ENCODE measurements around the gene GET4. TPM values are rescaled to one million over a fixed set of nuclear protein-coding genes. Genes with fewer than 3 reads are reported as not detected.

The GET4 gene
- total and polyA plus RNA-seq, 2 of the 4 experiments (the other 2 are of a cell fraction): 11.3 to 30.9 TPM

- no peak overlapping the region for H2BK15ac ChIP-seq (ENCODE audit: low read depth, low read length)
- intact Hi-C loops (cut with micrococcal nuclease): no loop called here
- peaks cover 2% of the 10 kb centered on the region for H3K4me1 ChIP-seq (ENCODE audit: control insufficient read depth, insufficient read depth, low read length)
- no peaks in the 10 kb centered on the region for H3K9me1 ChIP-seq (ENCODE audit: insufficient read depth, low read length)
- POLR2A ChIA-PET (ENCODE audit: unreplicated experiment): no interaction called here
- no peak overlapping the region for H3K14ac ChIP-seq (replicated peaks; ENCODE audit: low read depth, low read length)
- no peak overlapping the region for H3K4ac ChIP-seq (ENCODE audit: low read depth, low read length)
- H3K9me3 ChIP-seq (ENCODE audit: control insufficient read depth, insufficient read depth, low read length): no peaks in the 10 kb centered on the region
- no peak overlapping the region for H2BK5ac ChIP-seq (ENCODE audit: low read depth, low read length, poor library complexity, severe bottlenecking)
- WGBS, 2 experiments (ENCODE audit: extremely low coverage in 2 of 2, insufficient read length in 1 of 2): 80% methylated on average over 15 of the region's 21 CpGs; no CpG with 5 or more reads in 1 of the 2 experiments
- H3K9ac ChIP-seq (ENCODE audit: low read depth, low read length): no peak overlapping the region
- ATAC-seq (ENCODE audit: low read depth): no peak
- H2BK120ac ChIP-seq (ENCODE audit: low read depth, low read length): no peak overlapping the region
- no peak overlapping the region for H4K8ac ChIP-seq (ENCODE audit: low read depth in 2 of 2, low read length in 2 of 2)
- TF ChIP-seq MAFK (IDR thresholded peaks at IDR 0.05; ENCODE audit: low read depth, low read length) (no peak), RCOR1 (IDR thresholded peaks at IDR 0.05; ENCODE audit: insufficient replicate concordance, low read length) (no peak), FOS (IDR thresholded peaks at IDR 0.05; ENCODE audit: low read depth, low read length) (no peak), CEBPB (IDR thresholded peaks at IDR 0.05; ENCODE audit: low read depth, low read length) (no peak), NFE2L2 (IDR thresholded peaks at IDR 0.05; ENCODE audit: low read depth, low read length) (no peak)
- no peaks in the 10 kb centered on the region for H3K79me1 ChIP-seq (ENCODE audit: low read depth in 1 of 2, low read length in 2 of 2)
- dilution Hi-C loops (cut with HindIII; ENCODE audit: low sequenced_read_pairs, unreplicated experiment): no loop called here
- H3K36me3 ChIP-seq (ENCODE audit: control insufficient read depth, insufficient read depth, low read length): no peaks in the 10 kb centered on the region
- no peak overlapping the region for H2AFZ ChIP-seq (replicated peaks; ENCODE audit: low read length, poor library complexity)
- no peak overlapping the region for H3K56ac ChIP-seq (ENCODE audit: extremely low read depth, insufficient read depth, low read length)
- no peak overlapping the region for H2AK5ac ChIP-seq (ENCODE audit: low read depth, low read length)
- no TSS peak for BruUV-seq (replicated peaks)
- no peaks in the 10 kb centered on the region for H3K27me3 ChIP-seq (ENCODE audit: control insufficient read depth, insufficient read depth, low read length)
- CTCF ChIA-PET: no interaction called here
- H4K20me1 ChIP-seq (ENCODE audit: insufficient read depth, low read length): no peaks in the 10 kb centered on the region
- no peak overlapping the region for H3K18ac ChIP-seq (ENCODE audit: low read depth, low read length)
- H2BK20ac ChIP-seq (ENCODE audit: low read depth, low read length): no peak overlapping the region
- H4K5ac ChIP-seq (ENCODE audit: low read depth, low read length): no peak overlapping the region
- in situ Hi-C loops (cut with MboI; ENCODE audit: low sequenced_read_pairs): no loop called here
- no peak overlapping the region for H3K4me2 ChIP-seq (ENCODE audit: low read depth, low read length)
- H3K4me3 ChIP-seq (ENCODE audit: insufficient read depth, low read depth, low read length): no peak overlapping the region
- no peak for DNase-seq
- no peak overlapping the region for H2AK9ac ChIP-seq (replicated peaks; ENCODE audit: low read depth, low read length, poor library complexity)
- H4K91ac ChIP-seq (ENCODE audit: insufficient read depth, low read depth, low read length): no peak overlapping the region
- no peak overlapping the region for H3K27ac ChIP-seq (ENCODE audit: insufficient read depth, low read length)
- no peak overlapping the region for H3K23ac ChIP-seq (ENCODE audit: low read depth, low read length)
Measured at GRCh38 chr7:931871-932650, 55.7 kb downstream of the GET4 start.

All from IMR-90 (cell line).